Nucleus accumbens (tissue), 56 donors: ENCODE results near the gene CKMT2.

Source experiments
- DNase-seq, 56 donors: peaks; one replicate each; lab custom pipeline; 2025; lab: John Stamatoyannopoulos, UW

Gene CKMT2

GRCh38 chr5:81233080-81233634 is at the start of gene CKMT2:
TSS of gene CKMT2 (plus strand) at chr5:81233322. CDS start at chr5:81251133, 17,811 bp downstream.
- DNase-seq, result peak in 32 of 56 donors; percentile 9 to 58 (median 30)

GRCh38 chr5:81183811-81184748 is 49.0 kb upstream of the CKMT2 start:
- DNase-seq, result peak in 3 of 56 donors; percentile 1 to 17 (median 7)

GRCh38 chr5:81184749-81185110 is 48.4 kb upstream of the CKMT2 start:
- DNase-seq, result no peak

GRCh38 chr5:81187885-81188284 is 45.2 kb upstream of the CKMT2 start:
- DNase-seq, result peak in 3 of 56 donors; percentile 13 to 18 (median 16)

GRCh38 chr5:81188962-81189361 is 44.2 kb upstream of the CKMT2 start:
- DNase-seq, result no peak

GRCh38 chr5:81189875-81190498 is 43.1 kb upstream of the CKMT2 start:
- no peak for DNase-seq

- DNase-seq, result no peak
Measured at GRCh38 chr5:81191726-81192372, 41.3 kb upstream of the CKMT2 start.

- DNase-seq, result no peak
Measured at GRCh38 chr5:81192373-81192750, 40.8 kb upstream of the CKMT2 start.

GRCh38 chr5:81194633-81195334 is 38.3 kb upstream of the CKMT2 start:
- DNase-seq, result peak in 50 of 56 donors; percentile 5 to 87 (median 63)

- DNase-seq, result no peak
Measured at GRCh38 chr5:81195335-81195929, 37.7 kb upstream of the CKMT2 start.

- no peak for DNase-seq
Measured at GRCh38 chr5:81202655-81203054, 30.5 kb upstream of the CKMT2 start.

- no peak for DNase-seq
Measured at GRCh38 chr5:81203729-81204128, 29.4 kb upstream of the CKMT2 start.

GRCh38 chr5:81204205-81204604 is 28.9 kb upstream of the CKMT2 start:
- DNase-seq, result no peak

- DNase-seq, result no peak
Measured at GRCh38 chr5:81205058-81205457, 28.1 kb upstream of the CKMT2 start.

GRCh38 chr5:81207009-81207408 is 26.1 kb upstream of the CKMT2 start:
- no peak for DNase-seq

GRCh38 chr5:81208904-81209303 is 24.2 kb upstream of the CKMT2 start:
- DNase-seq, result no peak

GRCh38 chr5:81209386-81209785 is 23.7 kb upstream of the CKMT2 start:
- peak in 1 of 56 donors; percentile 13 for DNase-seq

GRCh38 chr5:81209869-81210493 is 23.1 kb upstream of the CKMT2 start:
- no peak for DNase-seq

- no peak for DNase-seq
Measured at GRCh38 chr5:81212211-81212751, 20.8 kb upstream of the CKMT2 start.
